NCI-H1092 (cell line): ENCODE results near the gene EIF2B5.

Source experiments
- DNase-seq: peaks from one replicate; lab custom pipeline; 2025; lab: John Stamatoyannopoulos, UW

The EIF2B5 gene

GRCh38 chr3:184174284-184174645 is 39.1 kb downstream of the EIF2B5 start:
- no peak for DNase-seq

- DNase-seq: peak; percentile 98
Measured at GRCh38 chr3:184174646-184175492, 39.7 kb downstream of the EIF2B5 start, which contains the start of gene AP2M1. AP2M1 (plus strand) TSS chr3:184174855; CDS start chr3:184176994, 2,139 bp downstream.

- no peak for DNase-seq
Measured at GRCh38 chr3:184175506-184175905, 40.3 kb downstream of the EIF2B5 start.

- DNase-seq: no peak
Measured at GRCh38 chr3:184175981-184176376, 40.8 kb downstream of the EIF2B5 start.

- no peak for DNase-seq
Measured at GRCh38 chr3:184176377-184177330, 41.5 kb downstream of the EIF2B5 start.

GRCh38 chr3:184177331-184177731 is 42.2 kb downstream of the EIF2B5 start:
- no peak for DNase-seq

- no peak for DNase-seq
Measured at GRCh38 chr3:184177767-184178306, 42.7 kb downstream of the EIF2B5 start.

- no peak for DNase-seq
Measured at GRCh38 chr3:184178521-184179138, 43.5 kb downstream of the EIF2B5 start.

GRCh38 chr3:184180165-184180564 is 45.0 kb downstream of the EIF2B5 start:
- no peak for DNase-seq

GRCh38 chr3:184181596-184181995 is 46.4 kb downstream of the EIF2B5 start:
- DNase-seq: no peak

- no peak for DNase-seq
Measured at GRCh38 chr3:184183679-184184078, 48.5 kb downstream of the EIF2B5 start.

- no peak for DNase-seq
Measured at GRCh38 chr3:184184546-184185230, 49.5 kb downstream of the EIF2B5 start.

- peak; percentile 99 for DNase-seq
Measured at GRCh38 chr3:184185461-184186183, 50.5 kb downstream of the EIF2B5 start.

GRCh38 chr3:184186184-184186901 is 51.2 kb downstream of the EIF2B5 start, which contains the start of gene ABCF3:
ABCF3 (plus strand) TSS chr3:184186199; CDS start chr3:184186208, 9 bp downstream.
- DNase-seq: no peak

- no peak for DNase-seq
Measured at GRCh38 chr3:184186902-184187207, 51.7 kb downstream of the EIF2B5 start.

GRCh38 chr3:184188080-184188479 is 52.9 kb downstream of the EIF2B5 start:
- no peak for DNase-seq

- no peak for DNase-seq
Measured at GRCh38 chr3:184189421-184189820, 54.3 kb downstream of the EIF2B5 start.

- no peak for DNase-seq
Measured at GRCh38 chr3:184192889-184193288, 57.7 kb downstream of the EIF2B5 start.

GRCh38 chr3:184193991-184194539 is 58.9 kb downstream of the EIF2B5 start:
- DNase-seq: no peak
